GM21723 (cell line): ENCODE results near the gene GPSM1.

Source experiments
- ATAC-seq: cut with Tn5 transposase; IDR thresholded peaks from one replicate; pipeline ENCODE4 v1.9.1; 2021; ENCODE audit warnings: mild to moderate bottlenecking, moderate library complexity; ENCODE audit not compliant: unreplicated experiment

Gene GPSM1, protein sequence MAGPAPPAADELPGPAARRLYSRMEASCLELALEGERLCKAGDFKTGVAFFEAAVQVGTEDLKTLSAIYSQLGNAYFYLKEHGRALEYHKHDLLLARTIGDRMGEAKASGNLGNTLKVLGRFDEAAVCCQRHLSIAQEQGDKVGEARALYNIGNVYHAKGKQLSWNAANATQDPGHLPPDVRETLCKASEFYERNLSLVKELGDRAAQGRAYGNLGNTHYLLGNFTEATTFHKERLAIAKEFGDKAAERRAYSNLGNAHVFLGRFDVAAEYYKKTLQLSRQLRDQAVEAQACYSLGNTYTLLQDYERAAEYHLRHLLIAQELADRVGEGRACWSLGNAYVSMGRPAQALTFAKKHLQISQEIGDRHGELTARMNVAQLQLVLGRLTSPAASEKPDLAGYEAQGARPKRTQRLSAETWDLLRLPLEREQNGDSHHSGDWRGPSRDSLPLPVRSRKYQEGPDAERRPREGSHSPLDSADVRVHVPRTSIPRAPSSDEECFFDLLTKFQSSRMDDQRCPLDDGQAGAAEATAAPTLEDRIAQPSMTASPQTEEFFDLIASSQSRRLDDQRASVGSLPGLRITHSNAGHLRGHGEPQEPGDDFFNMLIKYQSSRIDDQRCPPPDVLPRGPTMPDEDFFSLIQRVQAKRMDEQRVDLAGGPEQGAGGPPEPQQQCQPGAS

DNA sequence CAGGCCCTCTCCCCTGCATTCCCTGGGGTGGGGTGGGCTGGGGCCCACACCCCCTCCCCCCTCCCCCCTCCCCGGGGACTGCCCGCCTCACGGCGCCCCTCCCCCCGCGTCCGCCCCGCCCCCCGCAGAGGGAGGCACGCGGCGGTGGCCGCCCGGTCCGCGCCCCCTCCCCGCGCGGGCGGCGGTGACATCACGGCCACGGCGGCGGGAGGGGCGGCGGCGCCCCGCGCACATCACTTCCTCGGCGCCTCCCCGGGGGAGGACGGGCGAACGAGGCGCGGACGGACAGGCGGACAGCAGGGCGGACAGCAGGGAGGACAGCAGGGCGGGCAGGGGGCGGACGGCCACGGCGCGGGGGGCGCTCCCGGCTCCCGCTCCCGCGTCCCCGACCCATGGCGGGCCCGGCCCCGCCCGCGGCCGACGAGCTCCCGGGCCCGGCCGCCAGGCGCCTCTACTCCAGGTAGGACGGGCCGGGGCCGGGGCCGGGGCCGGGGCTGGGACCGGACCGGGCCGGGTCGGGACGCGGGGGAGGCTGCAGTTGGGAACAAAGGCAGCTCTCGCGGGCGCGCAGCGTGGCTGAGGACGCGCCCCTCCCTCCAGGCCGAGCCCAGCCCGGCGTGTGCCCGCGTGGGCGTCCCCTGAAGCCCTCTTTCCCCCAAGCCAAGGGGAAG, at the start of gene GPSM1:
Gene GPSM1, plus strand, starts transcription at position 236 of the 671 bp plus-strand sequence. Its CDS starts 157 bp downstream, at position 393.
- no peak for ATAC-seq

DNA sequence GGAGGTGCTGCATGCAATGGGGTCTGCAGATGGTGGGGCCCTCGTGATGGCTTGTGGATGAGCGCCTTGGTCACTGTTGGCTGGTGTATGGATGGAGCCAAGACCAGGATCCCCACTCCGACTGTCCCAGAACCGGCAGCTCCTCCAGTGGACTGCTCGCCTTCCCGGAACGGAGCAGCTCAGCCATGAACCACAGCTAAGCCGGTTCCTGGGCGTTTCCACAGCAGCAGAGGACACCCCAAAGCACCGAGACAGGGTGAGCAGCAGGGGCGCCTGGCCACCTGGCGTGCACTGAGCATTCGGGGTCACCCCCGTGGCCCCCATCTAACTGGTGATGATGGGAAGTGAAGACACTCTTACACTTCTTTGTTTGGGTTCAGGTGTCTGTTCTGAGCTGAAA, 49.6 kb upstream of the GPSM1 start:
- no peak for ATAC-seq

DNA sequence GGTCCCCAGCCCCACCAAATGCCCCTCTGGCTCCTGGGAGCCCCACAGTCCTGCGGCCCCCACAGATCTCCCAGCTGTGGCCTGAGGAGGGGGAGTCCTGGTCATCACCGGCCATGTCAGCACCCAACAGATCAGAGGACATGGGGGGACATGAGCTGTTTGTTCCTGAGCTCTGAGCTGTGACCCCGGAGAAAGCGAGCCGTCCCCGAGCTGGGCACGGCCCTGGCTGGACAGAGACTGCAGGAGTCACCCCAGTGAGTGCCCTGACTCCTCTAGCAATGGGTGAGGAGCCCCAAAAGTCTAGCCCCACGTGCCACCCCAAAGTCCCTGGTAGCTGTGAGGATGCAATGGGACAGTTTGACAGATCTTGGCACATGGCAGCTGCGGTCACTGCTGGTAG, 49.1 kb upstream of the GPSM1 start:
- ATAC-seq, result no peak

DNA sequence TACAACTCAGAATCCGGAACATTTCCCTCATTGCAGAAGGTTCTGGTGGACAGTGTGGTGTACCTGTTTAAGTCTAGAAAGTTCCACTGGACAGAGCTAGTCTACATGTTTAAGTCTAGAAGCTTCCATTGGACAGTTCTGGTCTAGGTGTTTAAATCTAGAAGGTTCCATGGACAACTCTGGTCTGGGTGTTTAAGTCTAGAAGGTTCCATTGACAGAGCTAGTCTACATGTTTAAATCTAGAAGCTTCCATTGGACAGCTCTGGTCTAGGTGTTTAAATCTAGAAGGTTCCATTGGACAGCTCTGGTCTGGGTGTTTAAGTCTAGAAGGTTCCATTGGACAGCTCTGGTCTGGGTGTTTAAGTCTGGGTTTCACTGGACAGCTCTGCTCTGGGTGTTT, 48.4 kb upstream of the GPSM1 start:
- no peak for ATAC-seq

DNA sequence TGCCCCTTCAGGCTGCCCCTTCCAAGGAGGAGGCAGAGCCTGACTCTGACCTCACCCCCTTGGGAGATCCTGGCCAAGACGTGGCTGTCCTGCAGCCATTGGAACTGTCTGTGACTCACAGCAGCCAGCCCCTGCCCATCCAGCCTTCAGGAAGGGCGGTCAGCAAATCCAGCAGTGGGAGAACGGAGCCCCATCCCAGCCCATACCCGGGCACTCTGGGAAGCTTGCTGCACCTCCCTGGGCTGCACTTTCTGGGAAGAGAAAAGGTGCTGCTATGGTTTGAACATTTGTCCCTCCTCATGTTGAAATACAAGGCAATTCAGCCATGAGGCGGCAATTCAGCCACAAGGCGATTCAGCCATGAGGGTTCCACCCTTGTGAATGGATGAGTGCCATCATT, 47.9 kb upstream of the GPSM1 start:
- no peak for ATAC-seq

DNA sequence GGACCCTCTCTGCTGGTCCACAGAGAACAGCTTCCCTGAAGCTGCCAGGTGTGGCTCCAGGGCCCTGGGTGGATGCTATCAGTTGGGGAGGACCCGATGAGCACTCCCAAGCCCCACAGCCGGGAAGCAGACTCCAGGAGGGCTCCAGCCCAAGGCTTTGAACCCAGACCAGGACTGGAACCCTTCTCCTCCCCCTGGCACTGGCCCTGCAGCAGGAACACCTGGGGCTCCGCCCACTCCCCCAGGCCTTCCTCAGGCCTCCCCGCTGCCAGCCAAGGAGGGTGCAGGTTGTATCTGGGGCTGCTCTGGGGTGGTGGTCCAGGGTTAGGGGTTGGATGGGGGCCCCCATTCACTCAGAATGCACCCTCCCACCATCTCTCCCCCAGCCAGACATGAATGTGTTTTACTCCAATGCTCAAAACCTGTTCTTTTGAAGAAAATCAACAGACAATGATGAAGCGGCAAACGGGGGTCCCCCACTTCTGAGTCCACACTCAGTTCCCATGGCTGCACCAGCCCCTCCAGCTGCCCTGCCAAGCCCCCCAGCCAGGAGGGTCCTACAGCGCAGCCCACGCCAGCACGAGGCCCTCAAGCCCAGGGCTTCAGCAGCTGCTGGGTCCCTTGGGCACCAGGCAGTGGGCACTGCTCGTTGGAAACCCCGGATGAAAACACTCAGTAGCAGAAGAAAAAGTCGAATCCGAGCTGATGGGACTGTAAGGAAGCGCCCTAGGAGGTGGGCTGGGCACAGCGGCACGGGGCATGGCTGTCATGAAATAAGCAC, 46.6 kb upstream of the GPSM1 start:
- no peak for ATAC-seq

DNA sequence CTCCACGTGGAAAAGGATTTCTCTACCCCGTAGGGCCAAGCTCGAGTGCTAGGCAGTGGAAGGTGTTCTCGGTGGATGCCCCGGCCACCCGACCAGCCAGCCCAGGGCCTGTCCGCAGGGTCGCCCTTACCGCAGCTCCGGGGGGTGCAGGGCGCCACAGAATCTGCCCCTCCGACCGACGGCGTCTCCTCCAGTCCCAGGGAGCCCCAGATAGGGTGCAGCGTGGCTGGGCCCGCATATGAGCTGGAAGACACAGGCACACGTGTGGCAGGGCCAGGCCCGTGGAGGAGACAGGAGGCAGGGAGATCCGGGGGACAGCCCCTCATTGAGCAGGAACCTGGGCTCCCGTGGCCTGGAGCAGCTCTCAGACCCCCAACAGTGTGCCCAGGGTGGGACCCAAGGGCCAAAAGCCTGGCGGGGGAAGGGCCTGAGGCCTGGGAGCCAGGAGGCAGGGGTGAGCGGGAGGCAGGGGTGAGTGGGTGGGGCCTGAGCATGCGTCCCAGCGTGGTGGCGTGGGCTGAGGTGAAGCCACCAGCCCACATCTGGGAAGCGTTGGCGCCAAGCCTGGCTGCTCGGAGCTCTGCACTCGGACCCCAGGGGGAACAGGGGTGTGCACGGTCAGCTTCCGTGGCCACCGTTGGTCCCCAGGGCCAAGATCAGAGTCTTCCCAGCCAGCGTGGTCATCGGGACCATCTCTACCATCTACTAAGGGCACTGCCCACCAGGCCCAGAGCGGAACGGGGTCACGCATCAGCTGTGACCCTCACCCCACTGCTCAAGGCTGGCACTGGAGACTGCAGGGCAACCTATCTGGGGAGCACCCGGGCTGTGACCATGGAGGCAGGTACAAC, 45.7 kb upstream of the GPSM1 start:
- no peak for ATAC-seq

DNA sequence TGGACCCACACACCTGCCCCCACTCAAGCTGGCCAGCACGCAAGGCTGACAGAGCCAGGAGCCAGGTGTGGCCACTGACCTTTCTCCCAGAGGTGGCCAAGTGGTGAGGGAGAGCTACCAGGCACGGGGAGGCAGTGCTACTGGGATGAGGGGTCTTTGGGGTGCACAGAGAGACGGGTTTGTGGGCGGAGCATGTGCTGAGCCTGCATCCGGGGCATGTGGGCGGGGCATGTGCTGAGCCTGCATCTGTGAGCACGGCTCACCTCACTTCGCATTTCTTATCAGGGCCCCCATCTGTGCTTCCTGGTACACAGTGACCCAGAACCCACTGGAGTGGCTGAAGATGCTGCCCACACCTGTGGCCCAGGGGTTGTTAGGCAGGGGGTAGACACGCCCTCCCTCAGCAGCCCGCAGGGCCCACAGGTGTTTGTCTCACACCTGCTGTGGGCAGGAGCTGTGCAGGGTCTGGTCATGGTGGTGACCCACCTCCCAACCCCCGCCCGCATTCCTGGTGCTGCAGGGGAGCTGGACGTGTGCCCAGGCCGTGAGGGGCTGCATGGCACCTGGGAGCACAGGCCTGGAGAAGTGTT, 45.0 kb upstream of the GPSM1 start:
- no peak for ATAC-seq

DNA sequence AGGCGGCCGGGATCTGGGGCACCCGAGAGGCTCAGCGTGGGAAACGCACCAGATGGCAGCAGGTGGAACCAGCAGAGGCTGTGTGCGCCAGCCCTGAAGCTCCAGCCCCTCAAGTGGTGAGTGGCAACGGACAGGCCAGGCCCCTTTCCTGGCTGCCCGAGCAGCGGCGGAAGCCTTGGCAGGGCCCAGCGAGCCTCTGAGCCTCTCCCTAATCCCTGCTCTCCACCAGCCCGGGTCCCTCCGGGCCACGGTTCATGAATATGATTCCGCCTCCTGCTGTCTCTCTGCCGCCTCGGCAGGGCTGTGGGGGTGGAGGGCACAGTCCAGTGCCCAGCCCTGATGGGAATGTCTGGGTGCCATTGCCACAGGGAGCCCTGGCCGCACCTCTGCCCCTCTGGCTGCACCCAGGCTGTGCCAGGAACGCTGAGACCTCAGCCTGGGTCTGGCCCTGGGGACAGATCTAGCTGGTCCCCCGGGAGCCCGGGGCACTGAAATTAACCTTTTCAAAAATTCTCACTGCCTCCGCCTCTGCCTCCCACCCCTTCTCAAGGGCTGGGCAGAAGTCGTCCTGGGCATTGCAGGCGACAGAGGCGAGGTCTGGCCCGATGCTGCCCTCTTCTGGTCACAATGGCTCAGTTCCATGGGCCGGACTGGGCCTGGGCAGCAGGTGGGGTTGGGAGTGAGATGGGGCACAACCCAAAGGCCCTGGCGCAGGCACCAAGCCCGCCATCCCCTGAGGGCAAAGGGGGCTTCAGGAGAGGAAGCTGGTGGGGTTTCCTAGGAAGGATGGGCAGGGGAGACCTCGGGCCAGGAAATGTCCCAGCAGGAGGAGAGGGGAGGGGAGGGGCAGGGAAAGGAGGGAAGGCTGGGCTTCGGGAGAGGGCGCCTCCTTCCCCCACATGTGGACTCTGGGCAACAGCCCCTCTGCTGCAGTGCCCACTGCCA, 43.8 kb upstream of the GPSM1 start:
- peak; percentile 77 for ATAC-seq

DNA sequence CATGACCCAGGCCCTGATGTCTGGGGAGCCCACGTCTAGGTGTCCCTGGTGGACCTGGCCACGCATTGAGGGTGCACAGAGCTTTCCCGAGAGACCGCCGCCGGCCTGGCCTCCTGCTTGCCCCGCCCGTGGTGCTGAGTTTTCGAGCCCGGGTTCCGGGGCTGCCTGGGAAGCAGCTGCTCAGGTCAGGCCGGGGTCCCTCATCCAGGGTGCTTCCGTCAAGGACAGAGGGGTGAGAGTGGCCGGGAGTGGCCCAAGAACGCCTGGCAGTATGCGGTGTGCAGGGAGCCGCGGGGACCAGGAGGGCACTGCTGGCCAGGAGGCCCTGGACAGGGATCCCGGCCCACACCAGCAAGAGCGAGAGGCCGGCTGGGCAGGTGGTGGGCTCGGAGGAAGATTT, 43.0 kb upstream of the GPSM1 start:
- ATAC-seq, result no peak

DNA sequence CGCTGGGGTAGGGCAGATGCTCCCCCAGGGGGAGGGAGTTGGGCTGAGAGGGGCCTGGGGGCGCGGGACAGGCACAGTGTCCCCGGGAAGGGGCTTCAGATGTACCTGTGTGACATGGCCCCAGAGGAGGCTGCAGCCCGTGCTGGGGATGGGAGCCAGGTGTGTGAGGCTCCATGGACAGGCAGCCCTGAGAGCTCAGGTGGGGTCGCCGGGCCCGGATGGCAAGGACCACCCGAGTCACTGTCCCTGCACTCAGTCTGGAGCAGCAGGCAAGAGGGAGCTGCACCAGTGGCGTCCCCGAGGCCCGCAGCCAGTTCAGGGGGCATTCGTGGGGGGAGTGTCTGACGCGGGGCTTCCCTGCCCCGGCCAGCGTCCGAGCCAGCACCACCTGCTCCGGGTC, 42.4 kb upstream of the GPSM1 start:
- ATAC-seq, result no peak

DNA sequence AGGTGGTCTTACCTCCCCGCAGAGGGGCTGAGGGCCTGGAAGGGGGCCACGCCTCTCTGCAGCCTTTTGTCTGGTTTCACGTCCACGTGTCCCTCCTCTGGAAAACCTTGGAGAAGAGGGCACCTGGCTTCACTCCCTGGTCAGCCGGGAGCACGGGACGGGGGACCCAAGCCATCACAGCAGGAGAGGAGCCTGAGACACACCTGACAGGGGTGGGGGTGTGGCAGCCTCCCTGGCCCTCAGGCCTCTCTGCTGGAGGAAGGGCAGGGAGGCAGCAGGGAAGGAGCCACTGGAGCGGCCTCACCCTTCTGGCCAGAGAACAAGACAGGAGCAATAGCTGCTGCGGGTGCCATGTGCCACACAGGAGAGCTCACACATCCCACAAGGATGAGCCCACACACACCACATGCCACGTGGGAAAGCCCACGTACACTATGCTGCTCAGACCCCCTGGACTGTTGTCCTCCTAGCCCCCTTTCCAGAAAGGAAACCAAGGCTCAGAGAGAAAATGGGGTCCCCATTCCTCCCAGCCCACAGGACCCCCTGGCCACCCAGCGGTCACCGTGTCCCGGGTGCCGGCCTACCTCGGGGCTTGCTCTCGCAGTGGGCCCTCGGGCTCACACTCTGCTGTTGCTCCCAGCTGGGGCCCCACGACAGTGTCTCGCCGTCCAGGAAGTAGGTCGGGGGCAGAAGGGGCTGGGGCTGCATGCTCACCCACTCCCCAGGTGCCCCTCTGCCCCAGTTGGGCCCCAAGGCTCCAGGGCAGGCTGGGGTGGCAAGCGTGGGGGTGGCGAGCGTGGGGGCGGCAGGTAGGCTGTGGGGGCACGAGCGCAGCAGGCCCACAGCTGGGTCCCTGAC, 41.6 kb upstream of the GPSM1 start:
- ATAC-seq, result no peak

DNA sequence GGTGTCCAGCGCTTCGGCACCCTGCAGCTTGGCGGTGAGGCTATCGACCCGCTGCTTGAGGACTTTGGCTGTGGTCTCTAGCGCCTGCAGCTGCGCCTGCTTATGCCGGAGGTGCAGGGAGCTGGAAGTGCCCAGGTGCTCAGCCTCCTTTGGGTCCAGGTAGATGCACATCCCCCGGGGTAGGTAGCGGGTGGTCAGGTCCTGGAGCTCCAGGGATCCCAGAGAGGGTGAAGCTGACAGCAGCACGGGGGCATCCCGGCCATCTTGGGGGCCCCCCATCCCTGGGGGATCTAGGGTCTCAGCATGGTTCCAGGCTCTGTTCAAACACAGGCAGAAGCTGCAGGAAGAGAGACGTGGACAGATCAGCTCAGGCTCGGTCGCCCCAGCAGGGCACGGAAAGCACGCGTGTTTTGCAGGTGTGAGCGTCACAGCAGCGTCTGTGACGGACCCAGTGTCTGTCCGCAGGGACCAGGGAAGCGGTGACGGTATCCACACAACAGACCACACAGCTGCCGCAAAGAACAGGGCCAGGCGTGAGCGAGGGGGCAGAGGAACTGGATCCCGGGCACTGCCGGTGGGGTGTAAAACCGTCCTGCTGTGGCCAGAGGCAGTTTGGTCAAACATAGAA, 40.9 kb upstream of the GPSM1 start:
- no peak for ATAC-seq

DNA sequence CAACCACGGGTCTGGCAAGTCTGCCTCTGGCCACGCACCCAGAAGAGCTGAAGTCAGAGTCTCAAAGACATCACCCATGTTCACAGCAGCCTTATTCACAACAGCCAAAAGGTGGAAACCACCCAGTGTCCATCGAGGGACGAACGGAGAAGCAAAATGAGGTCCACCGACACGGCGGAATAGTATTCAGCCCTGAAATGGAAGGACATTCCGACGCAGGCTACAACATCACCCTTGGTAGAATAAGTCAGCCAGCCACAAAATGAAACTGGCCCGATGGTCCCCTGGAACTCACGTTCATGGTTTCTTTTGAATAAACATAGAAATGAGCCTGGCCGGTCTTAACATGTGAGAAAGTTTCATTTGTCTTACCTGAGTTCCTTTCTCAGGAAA, 40.4 kb upstream of the GPSM1 start:
- ATAC-seq, result no peak

DNA sequence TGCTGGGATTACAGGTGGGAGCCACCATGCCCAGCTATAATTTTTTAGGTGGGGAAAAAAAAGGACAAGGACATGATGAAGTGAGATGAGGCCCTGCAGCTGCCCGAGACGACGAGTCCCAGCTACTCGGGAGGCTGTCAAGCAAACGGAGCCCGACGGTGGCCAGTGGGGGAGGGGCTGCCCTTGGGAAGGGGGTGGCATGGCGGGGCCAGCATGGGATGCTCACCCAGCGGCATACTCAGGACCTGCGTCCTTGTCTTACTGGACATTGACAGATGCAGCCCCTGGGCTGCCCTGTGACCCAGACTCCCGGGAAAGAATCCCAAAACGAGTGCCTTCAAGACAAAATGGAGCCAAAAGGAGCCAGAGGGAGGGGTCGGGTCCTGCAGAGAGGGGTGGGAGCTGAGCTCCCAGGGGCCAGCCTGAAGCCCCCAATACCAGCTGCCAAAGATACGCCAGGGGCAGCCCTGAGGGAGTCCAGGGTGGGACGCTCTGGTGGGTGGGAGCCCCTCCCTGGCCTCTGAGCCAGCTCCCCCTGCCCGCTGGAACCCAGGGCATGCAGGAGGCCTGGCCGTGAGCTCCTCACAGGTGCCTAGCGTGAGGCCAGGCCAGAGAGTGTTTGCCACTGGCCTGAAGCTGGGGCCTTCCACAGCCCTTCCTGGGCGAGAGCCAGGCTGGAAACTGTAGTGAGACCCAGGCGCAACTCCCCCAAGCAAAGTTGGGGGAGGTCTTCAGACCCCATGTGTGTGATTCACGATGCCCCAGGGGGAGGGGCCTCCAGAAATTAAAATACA, 39.2 kb upstream of the GPSM1 start:
- no peak for ATAC-seq

DNA sequence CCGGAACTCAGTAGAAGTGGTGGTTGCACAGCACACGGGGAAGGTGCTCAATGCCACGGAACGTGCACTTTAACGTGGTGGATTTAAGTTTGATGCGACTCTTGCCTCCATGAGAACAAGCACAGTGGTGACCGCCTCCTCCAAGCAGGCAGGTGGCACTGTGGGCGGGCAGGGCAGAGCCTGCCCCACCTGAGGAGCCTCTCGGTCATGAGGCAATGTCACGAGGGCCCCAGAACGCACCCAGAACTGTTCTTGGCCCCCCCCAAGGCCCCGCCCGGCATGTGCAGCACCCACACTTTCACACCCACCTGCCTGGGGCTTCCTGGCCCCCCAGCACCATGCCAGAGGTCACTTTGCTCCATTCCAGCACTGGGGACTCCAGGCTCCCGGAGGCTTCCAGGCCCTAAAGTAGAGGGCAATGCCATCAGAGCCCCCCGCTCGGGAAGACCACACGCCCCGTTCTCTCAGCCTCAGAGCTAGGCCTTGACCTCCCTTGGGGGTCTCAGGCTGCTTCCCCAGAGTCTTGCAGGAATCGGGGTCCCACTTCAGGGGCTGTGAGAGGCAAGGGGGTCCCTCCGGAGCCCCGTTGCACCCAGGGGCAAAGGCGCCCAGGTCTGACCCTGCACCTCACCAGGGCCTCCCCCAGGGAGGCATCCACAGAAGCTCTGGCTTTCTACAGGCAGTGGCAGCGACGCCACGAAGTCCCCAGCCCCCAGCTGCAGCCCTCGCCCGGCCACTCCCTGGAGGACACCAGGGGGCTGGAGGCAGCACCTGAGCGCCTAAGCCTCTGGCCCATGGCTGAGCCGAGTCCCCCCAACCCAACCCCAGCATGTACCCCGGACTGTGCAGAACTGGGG, 37.5 kb upstream of the GPSM1 start:
- ATAC-seq, result no peak
